HG03439 (cell line): ENCODE data around the gene HACD2.

ENCODE experiments used
- ATAC-seq: cut with Tn5 transposase; IDR thresholded peaks from one replicate; pipeline ENCODE4 v1.9.1; 2021; ENCODE audit warnings: mild to moderate bottlenecking, moderate library complexity; ENCODE audit not compliant: unreplicated experiment

HACD2 gene

DNA sequence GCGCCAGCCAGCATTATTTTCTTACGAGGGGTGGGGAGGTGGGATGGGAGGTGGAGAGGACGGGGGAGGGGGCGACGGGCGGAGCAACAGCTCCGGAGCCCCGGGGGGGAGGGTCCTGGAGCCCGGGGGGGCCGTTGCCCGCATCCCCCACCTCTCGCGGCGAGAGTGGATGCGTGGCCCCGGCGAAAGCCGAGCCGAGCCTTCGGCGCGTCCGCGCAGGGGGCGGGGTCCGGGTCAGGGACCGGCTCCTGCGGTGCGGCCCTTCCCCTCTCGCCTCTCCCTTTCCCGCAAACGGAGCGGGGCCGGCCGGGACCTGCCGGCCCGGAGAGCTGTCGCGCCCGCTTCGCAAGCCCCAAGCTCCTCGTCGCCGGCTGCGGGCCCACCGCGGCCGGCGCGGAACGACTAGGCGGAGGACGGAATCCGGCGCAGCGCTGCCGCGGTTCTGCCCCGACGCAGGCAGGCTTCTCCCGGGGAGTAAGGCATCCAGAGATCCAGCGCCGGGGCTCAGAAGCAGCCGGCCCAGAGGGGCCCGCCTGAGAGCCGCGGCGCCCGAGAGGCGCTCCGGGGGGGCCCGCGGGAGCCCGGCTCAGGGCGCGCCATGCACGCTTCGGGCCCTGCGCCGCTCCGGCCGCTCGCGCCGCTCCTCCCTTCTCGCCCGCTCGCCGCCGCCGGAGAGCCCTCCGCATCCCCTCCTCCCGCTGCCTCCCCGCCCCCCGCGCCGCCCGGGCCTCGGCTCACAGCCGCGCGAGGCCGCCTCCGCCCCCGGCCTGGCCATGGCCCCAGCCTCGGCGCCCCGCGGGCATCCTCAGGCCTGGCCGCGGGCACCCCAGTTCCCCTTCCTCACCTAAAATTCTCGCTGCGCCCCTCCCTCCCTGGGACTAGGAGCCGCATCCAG lies 135.5 kb downstream of the HACD2 start:
- no peak for ATAC-seq

DNA sequence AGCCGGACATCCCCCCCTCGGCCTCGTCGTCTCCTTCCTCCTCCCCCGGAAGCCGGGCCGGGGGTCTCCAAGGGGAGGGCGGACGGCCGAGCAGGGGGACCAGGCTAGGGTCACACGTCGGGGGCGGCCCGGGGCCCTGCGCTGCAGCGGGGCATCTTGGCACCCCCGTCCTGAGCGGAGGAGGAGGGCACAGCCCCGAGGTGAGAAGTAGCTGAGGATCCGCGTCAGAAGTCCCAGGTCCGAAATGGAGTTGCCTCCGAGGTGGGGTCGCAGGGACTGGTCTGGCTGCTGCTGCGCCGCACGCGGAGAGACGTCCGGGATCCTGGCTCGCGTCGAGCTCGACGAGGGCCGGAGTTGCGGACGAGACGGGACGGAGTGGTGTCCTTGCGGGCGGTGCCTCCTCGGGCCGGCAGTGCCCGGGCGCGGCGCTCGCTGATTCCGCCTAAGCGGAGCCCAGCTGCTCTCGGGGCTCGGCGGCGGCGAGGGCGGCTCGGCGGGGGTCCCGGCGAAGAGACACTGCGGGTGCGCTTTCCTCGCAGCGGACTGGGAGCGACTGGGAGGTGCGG lies 136.2 kb downstream of the HACD2 start, which contains the start of gene ADCY5:
Gene ADCY5 (minus strand): TSS at position 555 of the 566 bp plus-strand sequence. CDS start 545 bp downstream, at position 10.
- ATAC-seq = no peak

DNA sequence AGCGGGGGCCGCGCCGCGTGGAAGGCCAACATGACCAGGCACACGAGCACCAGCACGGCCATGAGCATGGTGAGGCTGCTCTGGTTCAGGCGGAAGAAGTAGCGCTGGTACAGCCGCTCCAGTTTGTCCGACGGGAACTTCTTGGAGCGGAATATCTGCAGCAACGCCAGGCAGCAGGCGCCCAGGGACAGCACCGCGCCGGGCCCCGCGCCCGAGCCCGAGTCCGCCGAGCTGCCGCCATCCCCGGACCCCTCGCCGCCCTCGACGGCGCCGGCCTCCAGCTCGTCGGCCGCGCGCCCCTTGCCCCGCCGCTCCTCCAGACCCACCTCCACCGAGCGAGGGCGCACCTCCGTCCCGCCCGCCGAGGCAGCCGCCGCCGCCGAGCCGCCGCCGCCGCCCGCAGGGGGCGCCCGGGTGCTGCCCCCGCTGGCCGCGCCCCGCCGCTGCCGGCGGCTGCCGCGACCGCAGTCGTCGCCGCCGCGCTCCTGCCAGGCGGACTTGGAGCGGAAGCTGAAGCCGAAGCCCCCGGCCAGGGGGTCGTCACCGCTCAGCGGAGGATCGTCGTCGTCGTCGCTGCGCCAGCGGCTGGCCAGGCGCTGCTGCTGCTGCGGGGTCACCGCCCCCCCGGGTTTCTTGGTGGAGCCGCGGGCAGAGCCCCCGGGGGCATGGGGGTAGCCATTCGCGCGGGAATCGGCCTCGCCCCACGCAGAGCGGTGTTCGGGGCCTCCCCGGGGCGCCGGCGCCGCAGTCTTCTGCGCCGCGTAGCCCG lies 136.9 kb downstream of the HACD2 start:
- no peak for ATAC-seq

DNA sequence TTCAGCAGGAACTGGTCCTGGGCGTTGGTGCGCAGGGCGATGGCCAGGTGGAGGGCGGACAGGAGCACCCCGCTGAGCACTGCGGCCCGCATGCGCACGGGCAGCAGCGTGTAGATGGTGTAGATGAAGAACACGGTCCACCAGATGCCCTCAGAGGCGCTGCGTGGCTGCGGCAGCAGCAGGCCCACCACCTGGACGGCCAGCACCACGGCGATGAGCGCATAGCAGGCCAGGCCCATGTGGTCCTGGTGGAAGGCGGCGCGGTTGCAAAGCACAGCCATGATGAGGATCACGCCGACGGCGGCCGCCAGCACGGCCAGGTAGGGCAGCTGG lies 137.5 kb downstream of the HACD2 start:
- no peak for ATAC-seq

DNA sequence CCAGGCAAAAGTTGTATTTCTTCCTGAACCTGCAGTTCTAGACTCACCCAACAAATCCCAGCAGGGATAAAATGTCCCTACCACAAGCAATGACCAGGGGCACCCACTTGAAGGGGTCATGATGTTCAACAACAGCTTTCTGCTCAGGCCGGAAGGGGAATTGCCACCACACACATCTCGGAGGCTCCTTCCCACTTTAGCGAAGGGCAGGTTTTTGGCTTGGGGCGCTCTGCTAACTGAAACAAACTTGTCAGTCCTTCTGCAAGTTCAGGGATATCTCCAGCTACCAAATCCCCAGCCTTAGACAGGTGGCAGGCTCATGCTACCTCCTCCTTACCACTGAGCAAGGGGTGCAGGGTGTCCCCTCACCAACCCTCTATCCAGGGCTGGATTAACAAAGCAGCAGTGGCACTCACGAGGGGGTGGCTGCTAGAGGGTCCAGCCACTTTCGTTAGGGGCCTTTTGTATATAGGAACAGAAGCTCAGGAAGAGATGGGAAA lies 138.2 kb downstream of the HACD2 start:
- ATAC-seq = no peak

DNA sequence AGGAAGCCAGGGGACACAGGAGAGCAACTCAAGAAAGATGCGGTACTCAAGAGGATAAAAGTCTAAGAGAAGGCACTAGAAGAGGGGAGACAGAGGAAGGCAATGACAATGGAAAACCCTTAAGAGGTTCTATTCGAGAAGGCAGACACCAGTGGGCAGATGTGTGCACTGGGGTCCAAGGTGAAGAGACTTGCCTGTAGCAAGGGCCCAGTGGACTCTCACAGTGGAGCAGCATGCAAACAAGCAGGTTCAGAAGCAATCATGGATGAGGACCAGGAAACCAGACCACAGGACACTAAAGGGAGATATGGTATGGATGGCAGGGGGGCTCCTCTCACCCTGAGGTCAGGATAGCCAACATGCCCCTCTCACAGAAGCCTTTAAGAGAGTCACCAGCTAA lies 138.6 kb downstream of the HACD2 start:
- ATAC-seq = no peak

DNA sequence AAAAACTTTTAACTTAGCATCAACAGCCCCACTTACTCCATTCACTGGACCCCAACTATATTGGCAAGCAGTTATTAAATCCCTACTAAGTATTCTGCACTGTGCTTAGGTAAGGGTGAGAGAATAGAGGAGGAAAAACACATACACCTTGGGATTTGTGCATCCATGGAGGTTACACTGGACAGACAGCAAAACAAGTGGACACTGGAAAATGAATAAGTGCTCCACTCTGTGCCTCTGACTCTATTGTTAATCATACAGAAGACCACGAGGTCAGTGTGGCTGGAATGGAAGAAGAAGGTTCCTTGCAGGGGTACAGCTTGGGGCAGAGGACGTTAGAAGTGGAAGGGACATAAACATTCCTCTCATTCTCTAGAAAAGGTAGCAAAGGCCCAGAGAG lies 139.2 kb downstream of the HACD2 start:
- no peak for ATAC-seq

DNA sequence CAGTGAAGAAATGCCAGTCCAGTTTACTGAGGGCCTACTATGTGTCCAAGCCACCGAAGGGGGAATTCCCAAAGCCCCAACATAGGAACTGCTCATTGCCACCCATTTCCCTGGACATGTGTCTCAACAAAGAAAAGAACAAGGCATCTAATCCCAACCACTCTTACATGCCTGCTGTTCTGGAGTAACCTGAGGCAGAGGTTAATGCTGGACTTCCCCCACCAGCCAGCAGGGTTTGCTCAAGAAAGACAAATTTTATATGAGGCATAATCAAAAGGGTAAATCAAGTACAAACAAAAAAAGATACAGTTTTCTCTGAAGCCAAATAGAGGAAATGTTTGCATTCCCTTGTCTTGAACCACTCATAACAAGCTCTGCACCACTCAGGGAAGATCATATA lies 140.1 kb downstream of the HACD2 start:
- no peak for ATAC-seq

DNA sequence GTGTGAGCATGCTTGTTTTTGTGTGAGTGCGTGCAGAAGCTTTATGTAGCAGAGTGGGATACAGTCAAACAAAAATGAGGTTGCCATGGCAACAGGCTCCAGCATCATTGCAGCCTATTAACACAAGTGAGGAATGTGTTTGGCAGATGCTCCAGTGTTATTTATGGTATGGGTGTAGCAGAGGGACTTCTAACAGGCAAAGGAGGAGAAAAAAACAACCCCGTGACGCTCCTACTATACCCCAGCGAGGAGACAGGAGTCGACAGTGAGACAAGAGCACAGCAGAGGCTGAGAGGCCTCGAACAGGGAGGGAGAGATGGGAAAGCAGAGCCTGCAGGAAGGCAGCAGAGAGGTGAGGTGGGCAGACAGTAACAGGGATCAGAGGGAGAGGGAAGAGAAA lies 140.8 kb downstream of the HACD2 start:
- no peak for ATAC-seq

DNA sequence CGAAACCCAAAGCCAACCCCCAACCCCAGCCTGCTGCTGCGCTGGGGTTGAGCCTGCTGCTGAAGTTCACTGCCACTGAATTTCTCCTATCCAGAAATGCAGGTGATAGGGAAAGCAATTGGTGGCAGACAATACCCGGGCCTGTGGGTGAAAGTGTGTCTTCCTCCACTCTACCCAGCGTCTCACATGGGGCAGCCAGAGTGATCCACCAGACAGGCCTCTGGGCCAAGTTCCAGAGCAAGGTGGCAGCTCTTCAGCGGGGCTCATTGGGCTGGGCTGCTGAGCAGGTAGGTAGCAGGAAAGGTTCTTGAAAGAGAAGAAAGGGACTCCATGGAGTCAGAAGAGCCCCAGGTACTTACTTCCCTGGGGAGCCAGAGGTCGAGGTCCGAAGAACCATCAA lies 141.9 kb downstream of the HACD2 start:
- ATAC-seq = no peak

DNA sequence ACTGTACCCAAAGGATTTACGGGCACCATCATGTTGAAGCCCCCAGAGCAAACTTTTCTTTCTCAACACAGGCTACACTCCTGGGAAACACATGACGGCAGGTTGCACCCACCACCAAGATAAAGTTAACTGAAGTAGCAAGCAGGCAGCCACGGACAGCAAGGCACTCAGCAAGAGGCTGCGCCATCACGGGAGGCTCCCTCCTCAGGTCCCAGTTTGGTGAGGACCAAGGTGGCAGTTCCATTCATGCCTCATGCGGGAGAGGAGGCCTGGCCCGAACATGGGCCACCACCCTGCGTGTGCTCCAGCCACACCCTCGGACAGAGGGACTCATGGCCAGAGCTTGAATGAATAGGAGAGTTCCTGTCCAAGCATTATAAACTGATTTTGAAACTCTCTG lies 142.7 kb downstream of the HACD2 start:
- ATAC-seq = no peak
